H1 (cell line): ENCODE results near the gene PNLIPRP1. TPM values are rescaled to one million over a fixed set of nuclear protein-coding genes. Genes with fewer than 3 reads are reported as not detected.

Source experiments
- CTCF ChIA-PET: fragments of 300-600 bp; sonication (Branson Sonifier 250); formaldehyde crosslinking; loops from one replicate; lab custom pipeline; 2021; ENCODE audit not compliant: partially characterized antibody; lab: Charles Lee
- POLR2A ChIA-PET: fragments of 300-600 bp; sonication (Branson Sonifier 250); formaldehyde crosslinking; loops from one replicate; lab custom pipeline; 2021; ENCODE audit warnings: inconsistent platforms; ENCODE audit not compliant: partially characterized antibody; lab: Charles Lee
- DNase-seq, 2 experiments: peaks; one replicate each; pipeline versions ENCODE4 v3.0.0 to v3.0.0-alpha.2; 2010 to 2022; ENCODE audit warnings: low spot score in 2 of 2, low read depth in 1 of 2, mixed read lengths in 1 of 2
- FAIRE-seq: peaks from 2 replicates; lab custom pipeline; 2011; peaks lifted over from hg19 to GRCh38; lab: Jason Lieb, UNC
- H2AFZ ChIP-seq: 2 replicates; pipeline ENCODE4 v1.8.1; 2012; ENCODE audit warnings: low read length, inconsistent platforms
- H2AK5ac ChIP-seq: 2 replicates; pipeline ENCODE4 v1.6.1; 2013; ENCODE audit warnings: low read depth, low read length
- H2BK120ac ChIP-seq: replicated peaks from 2 replicates; pipeline ENCODE3; 2013; ENCODE audit warnings: low read depth, low read length, inconsistent platforms
- H2BK12ac ChIP-seq: 2 replicates; pipeline ENCODE4 v1.6.1; 2013; ENCODE audit warnings: low read depth, low read length
- H2BK15ac ChIP-seq: 2 replicates; pipeline ENCODE4 v1.6.1; 2013; ENCODE audit warnings: low read length
- H2BK20ac ChIP-seq: 2 replicates; pipeline ENCODE4 v1.6.1; 2013; ENCODE audit warnings: low read length
- H2BK5ac ChIP-seq: 2 replicates; pipeline ENCODE4 v1.6.1; 2013; ENCODE audit warnings: low read depth, low read length
- H3K14ac ChIP-seq: 2 replicates; pipeline ENCODE4 v1.6.1; 2013; ENCODE audit warnings: inconsistent platforms; ENCODE audit not compliant: insufficient read length
- H3K18ac ChIP-seq: 2 replicates; pipeline ENCODE4 v1.6.1; 2013; ENCODE audit warnings: low read length; ENCODE audit errors: extremely low read depth
- H3K23ac ChIP-seq: 2 replicates; pipeline ENCODE4 v1.6.1; 2013; ENCODE audit warnings: inconsistent platforms; ENCODE audit not compliant: insufficient read length
- H3K23me2 ChIP-seq: 2 replicates; pipeline ENCODE4 v1.6.1; 2013; ENCODE audit warnings: low read depth, low read length
- H3K27ac ChIP-seq: 2 replicates; pipeline ENCODE4 v1.6.1; 2011; ENCODE audit warnings: low read depth, low read length, inconsistent platforms
- H3K27me3 ChIP-seq, 4 experiments: replicated peaks in 1 of 4; 1 replicate in 1 of 4; 2 replicates in 3 of 4; pipeline versions ENCODE4 v1.6.1 to v1.8.1; 2011 to 2013; ENCODE audit warnings: low read length in 3 of 4, mild to moderate bottlenecking in 3 of 4, inconsistent platforms in 2 of 4, mixed read lengths in 2 of 4, moderate library complexity in 1 of 4; ENCODE audit not compliant: control insufficient read depth in 3 of 4, insufficient read depth in 3 of 4; ENCODE audit errors: extremely low read depth in 1 of 4
- H3K36me3 ChIP-seq, 4 experiments: 2 replicates each; pipeline versions ENCODE4 v1.6.1 to v1.8.1; 2011 to 2013; ENCODE audit warnings: mild to moderate bottlenecking in 4 of 4, low read length in 3 of 4, moderate library complexity in 2 of 4, control low read depth in 1 of 4, inconsistent platforms in 1 of 4; ENCODE audit not compliant: insufficient read depth in 4 of 4, control insufficient read depth in 2 of 4
- H3K4ac ChIP-seq: replicated peaks from 2 replicates; pipeline ENCODE3; 2013; ENCODE audit warnings: low read length, low read depth, mixed read lengths, inconsistent platforms; ENCODE audit not compliant: insufficient read length
- H3K4me1 ChIP-seq, 4 experiments: replicated peaks in 1 of 4; 1 replicate in 1 of 4; 2 replicates in 3 of 4; pipeline versions ENCODE4 v1.6.1 to v1.8.1; 2011 to 2013; ENCODE audit warnings: low read length in 3 of 4, inconsistent platforms in 2 of 4, mixed read lengths in 1 of 4; ENCODE audit not compliant: insufficient read depth in 4 of 4, control insufficient read depth in 3 of 4
- H3K4me2 ChIP-seq, 2 experiments: 2 replicates each; pipeline versions ENCODE4 v1.6.1 to v1.8.1; 2011 to 2013; ENCODE audit warnings: low read depth in 2 of 2, low read length in 2 of 2, control low read depth in 1 of 2, inconsistent platforms in 1 of 2, mild to moderate bottlenecking in 1 of 2; ENCODE audit not compliant: insufficient read depth in 1 of 2
- H3K4me3 ChIP-seq, 4 experiments: fragments of 200-600, 300-600 bp in 1 of 4; sonication (generic), shearing (Covaris generic), sonication (Bioruptor Twin) in 1 of 4; 2 replicates each; pipeline versions ENCODE4 v1.5.1 to v1.8.1; 2011 to 2016; ENCODE audit warnings: low read length in 4 of 4, low read depth in 3 of 4, control low read depth in 2 of 4, inconsistent platforms in 2 of 4, mild to moderate bottlenecking in 2 of 4, mixed read lengths in 1 of 4, moderate library complexity in 1 of 4; ENCODE audit not compliant: insufficient read depth in 2 of 4; ENCODE audit errors: extremely low read depth in 1 of 4
- H3K56ac ChIP-seq: replicated peaks from 2 replicates; pipeline ENCODE3; 2013; ENCODE audit warnings: low read depth, mild to moderate bottlenecking, mixed read lengths, low read length, inconsistent platforms; ENCODE audit not compliant: insufficient read length
- H3K79me1 ChIP-seq: 2 replicates; pipeline ENCODE4 v1.6.1; 2013; ENCODE audit warnings: low read depth, low read length, control low read depth
- H3K79me2 ChIP-seq, 2 experiments: 2 replicates each; pipeline versions ENCODE4 v1.6.1 to v1.8.1; 2012 to 2013; ENCODE audit warnings: low read length in 2 of 2, mild to moderate bottlenecking in 2 of 2, inconsistent platforms in 1 of 2; ENCODE audit not compliant: insufficient read depth in 2 of 2, control insufficient read depth in 1 of 2
- H3K9ac ChIP-seq, 4 experiments: replicated peaks in 1 of 4; 1 replicate in 1 of 4; 2 replicates in 3 of 4; pipeline versions ENCODE4 v1.6.1 to v1.8.1; 2011 to 2013; ENCODE audit warnings: low read depth in 3 of 4, low read length in 3 of 4, control low read depth in 2 of 4, mild to moderate bottlenecking in 2 of 4, moderate library complexity in 2 of 4, inconsistent platforms in 1 of 4; ENCODE audit errors: extremely low read depth in 1 of 4
- H3K9me3 ChIP-seq, 2 experiments: 2 replicates each; pipeline versions ENCODE4 v1.6.1 to v1.8.1; 2012 to 2013; ENCODE audit warnings: mild to moderate bottlenecking in 2 of 2, moderate library complexity in 2 of 2, control low read depth in 1 of 2, inconsistent platforms in 1 of 2, low read depth in 1 of 2, low read length in 1 of 2, mixed read lengths in 1 of 2; ENCODE audit not compliant: insufficient read depth in 2 of 2
- H4K20me1 ChIP-seq, 2 experiments: replicated peaks in 1 of 2; 2 replicates each; pipeline versions ENCODE3 to v1.8.1; 2011 to 2013; ENCODE audit warnings: inconsistent platforms in 2 of 2, low read length in 2 of 2, mild to moderate bottlenecking in 1 of 2; ENCODE audit not compliant: insufficient read depth in 2 of 2, control insufficient read depth in 1 of 2
- H4K5ac ChIP-seq: 2 replicates; pipeline ENCODE4 v1.6.1; 2013; ENCODE audit warnings: low read length, low read depth, mixed read lengths, inconsistent platforms; ENCODE audit not compliant: insufficient read length
- H4K8ac ChIP-seq: 2 replicates; pipeline ENCODE4 v1.8.0; 2013; ENCODE audit warnings: mild to moderate bottlenecking, moderate library complexity, low read length, inconsistent platforms; ENCODE audit not compliant: insufficient read depth; ENCODE audit errors: extremely low read depth
- H4K91ac ChIP-seq: replicated peaks from 2 replicates; pipeline ENCODE3; 2013; ENCODE audit warnings: low read length, mixed read lengths, inconsistent platforms; ENCODE audit not compliant: insufficient read length
- CHD2 ChIP-seq: IDR thresholded peaks from 2 replicates; pipeline ENCODE4 v1.6.1; 2012; ENCODE audit warnings: low read length, improper control_type of control experiment
- EZH2 ChIP-seq: fragments of 200-600 bp; sonication (generic); IDR thresholded peaks from 2 replicates; pipeline ENCODE4 v1.7.1; 2012; ENCODE audit warnings: low read depth, mild to moderate bottlenecking, moderate library complexity, low read length, inconsistent platforms; ENCODE audit not compliant: severe bottlenecking
- SP4 ChIP-seq: IDR thresholded peaks from 2 replicates; pipeline ENCODE4 v1.6.1; 2012; ENCODE audit warnings: low read length, inconsistent platforms
- SRF ChIP-seq: IDR thresholded peaks from 2 replicates; pipeline ENCODE4 v1.6.1; 2011; ENCODE audit warnings: mild to moderate bottlenecking, low read depth, low read length, moderate library complexity
- TBP ChIP-seq: IDR thresholded peaks from 2 replicates; pipeline ENCODE4 v1.6.1; 2011; ENCODE audit warnings: low read depth, low read length, improper control_type of control experiment
- polyA plus RNA-seq, 7 experiments: library from polyadenylated mRNA; depleted of rRNA in 3 of 7; stranded (reverse) in 5 of 7; unstranded in 2 of 7; fragments of >200 nt in 5 of 7; fragments of 200-250 nt in 2 of 7; gene quantifications; 1 replicate in 5 of 7; 2 replicates in 1 of 7; 4 replicates in 1 of 7; pipeline versions ENCODE4 v1.2.1 to v1.2.3, GENCODE V29; 2011 to 2013; ENCODE audit warnings: missing spikeins in 2 of 7, mixed read lengths in 2 of 7
- total RNA-seq: library from RNA; stranded (reverse); fragmentation: NEBNext Ultra II Directional; extraction: Animal tissue kit (Norgen Biotek cat#: 25700); gene quantifications from 2 replicates; pipeline ENCODE4 v1.2.1, GENCODE V29; 2021

Gene PNLIPRP1
- total and polyA plus RNA-seq, 2 of the 8 experiments (the other 6 are each of a cell fraction or from before 2014, with no cell fraction given): not detected

- Histone ChIP-seq H4K5ac (no peak overlapping the region), H3K23ac (no peak overlapping the region), H3K4me3 (no peak overlapping the region), H2BK5ac (no peak overlapping the region), H2AFZ (no peak overlapping the region), H2BK20ac (no peak overlapping the region), H3K14ac (no peak overlapping the region), H3K18ac (no peak overlapping the region), H3K27ac (no peak overlapping the region), H2BK12ac (no peak overlapping the region), H3K4me1 (peaks cover 0 to 5% (median 0%) of the 10 kb centered on the region in 4 experiments; a peak in 1 of 7 replicates), H3K56ac (no peak overlapping the region), H3K79me2 (no peaks in the 10 kb centered on the region), H4K20me1 (peaks cover 0 to 2% of the 10 kb centered on the region in 2 experiments), H3K9ac (no peak overlapping the region), H3K4ac (no peak overlapping the region), H2AK5ac (no peak overlapping the region), H4K91ac (no peak overlapping the region), H4K8ac (no peak overlapping the region), H3K4me2 (no peak overlapping the region), H2BK15ac (no peak overlapping the region), H3K23me2 (0 out of 2 replicates have a peak, but pooled peaks cover 3% of the 10 kb centered on the region), H3K36me3 (no peaks in the 10 kb centered on the region), H2BK120ac (no peak overlapping the region), H3K79me1 (no peaks in the 10 kb centered on the region), H3K27me3 (no peaks in the 10 kb centered on the region), H3K9me3 (no peaks in the 10 kb centered on the region)
- DNase-seq (no peak), FAIRE-seq (no peak)
- CTCF ChIA-PET: interaction anchor here (1.0 to 1.3 kb wide), 5 partner anchors 9 to 189 kb away, joined by 3 to 4 read pairs (median 3); no protein-coding TSS in a partner anchor
- POLR2A ChIA-PET: no interaction called here
- TF ChIP-seq CHD2 (no peak), SRF (no peak), EZH2 (no peak), SP4 (no peak), TBP (no peak)
These were observed 7.6 kb downstream of the PNLIPRP1 start for GRCh38 chr10:116598329-116598728.
